Spleen (tissue), 11 donors: ENCODE data around the gene TESMIN. TPM values are rescaled to one million over a fixed set of nuclear protein-coding genes. Genes with fewer than 3 reads are reported as not detected.

Experiments
- DNase-seq: peaks from one replicate; pipeline ENCODE4 v3.0.0-alpha.2; 2020
- H3K27ac ChIP-seq, 8 donors: fragments of 200-600 bp; sonication (generic) in 7 of 8; 1 replicate in 4 of 8; 2 replicates in 4 of 8; pipeline versions ENCODE4 v1.5.0 to v1.8.0; 2016 to 2021; ENCODE audit warnings: inconsistent platforms in 4 of 8, mild to moderate bottlenecking in 4 of 8, moderate library complexity in 1 of 8
- H3K27me3 ChIP-seq, 7 donors: fragments of 200-600 bp; sonication (generic) in 6 of 7; replicated peaks in 1 of 7; 1 replicate in 4 of 7; 2 replicates in 3 of 7; pipeline versions ENCODE4 v1.5.0 to v1.8.0; 2016 to 2021; ENCODE audit warnings: inconsistent platforms in 3 of 7, mild to moderate bottlenecking in 1 of 7
- H3K36me3 ChIP-seq, 6 donors: fragments of 200-600 bp; sonication (generic) in 5 of 6; 1 replicate in 4 of 6; 2 replicates in 2 of 6; pipeline versions ENCODE4 v1.5.0 to v1.8.0; 2016 to 2021; ENCODE audit warnings: inconsistent platforms in 2 of 6
- H3K4me1 ChIP-seq, 6 donors: fragments of 200-600 bp; sonication (generic) in 5 of 6; 1 replicate in 3 of 6; 2 replicates in 3 of 6; pipeline versions ENCODE4 v1.5.0 to v1.8.0; 2016 to 2021; ENCODE audit warnings: inconsistent platforms in 3 of 6
- H3K4me3 ChIP-seq, 8 donors: fragments of 200-600 bp; sonication (generic) in 7 of 8; 1 replicate in 4 of 8; 2 replicates in 4 of 8; pipeline versions ENCODE4 v1.5.0 to v1.8.0; 2016 to 2021; ENCODE audit warnings: inconsistent platforms in 4 of 8, mild to moderate bottlenecking in 4 of 8, moderate library complexity in 2 of 8
- H3K9me3 ChIP-seq, 8 donors: fragments of 200-600 bp; sonication (generic) in 7 of 8; 1 replicate in 4 of 8; 2 replicates in 4 of 8; pipeline versions ENCODE4 v1.5.0 to v1.8.0; 2016 to 2021; ENCODE audit warnings: inconsistent platforms in 4 of 8
- CTCF ChIP-seq, 11 experiments: fragments of 200-600 bp in 7 of 11; fragments of 450-650 bp in 4 of 11; sonication (generic) in 4 of 11; IDR thresholded peaks in 8 of 11; conservative IDR thresholded peaks in 3 of 11; 1 replicate in 7 of 11; 2 replicates in 4 of 11; pipeline versions ENCODE4 v1.4.0 to v1.8.0; 2016 to 2021; ENCODE audit warnings: antibody characterized with exemption in 11 of 11, inconsistent platforms in 4 of 11, mild to moderate bottlenecking in 1 of 11
- POLR2A ChIP-seq, 3 donors: fragments of 450-650 bp; IDR thresholded peaks; one replicate each; pipeline ENCODE4 v1.5.1; 2017; ENCODE audit warnings: antibody characterized with exemption in 3 of 3, mild to moderate bottlenecking in 1 of 3
- POLR2AphosphoS5 ChIP-seq, 3 donors: sonication (generic); formaldehyde crosslinking; IDR thresholded peaks; one replicate each; pipeline ENCODE4 v1.5.1; 2017; ENCODE audit warnings: antibody characterized with exemption in 3 of 3
- WGBS, 5 donors: extraction: QIAGEN DNeasy Blood & Tissue Kit in 3 of 5; methylation state at CpG; one replicate each; pipeline versions ENCODE4 v1.1.5 to v1.1.7; 2013 to 2018; 5-methylcytosine and 5-hydroxymethylcytosine counted together
- intact Hi-C: fragments of 100-400 bp; cut with DNase I; formaldehyde crosslinking; loops from one replicate; pipeline ENCODE4 v1.15.0; 2023; ENCODE audit warnings: low total_unique reads
- polyA plus RNA-seq, 3 donors: library from polyadenylated mRNA; stranded (reverse); fragments of 200-250 nt; gene quantifications; one replicate each; pipeline ENCODE4 v1.2.1, GENCODE V29; 2013
- total RNA-seq, 7 donors: library from RNA; depleted of rRNA in 3 of 7; stranded (reverse); fragments of >200 nt in 3 of 7; fragmentation: NEBNext Ultra II Directional in 4 of 7; extraction: Animal tissue kit (Norgen Biotek cat#: 25700) in 4 of 7; gene quantifications; one replicate each; pipeline versions ENCODE4 v1.1.0 to v1.2.1, GENCODE V29; 2016 to 2021
- donor health status: healthy with polysubstance abuse.
- donor health status: DM: no; HTN: no; CAD: no; lungs with moderate emphysema.
- donor health status: DM: no; HTN: no; CAD: no.
- donor health status: Bipolar disorder and iron deficiency.
- donor health status: healthy.
- donor health status: DM: no; HTN: no; CAD: no.
- donor health status: DM: yes; HTN: yes; CAD: no.

The TESMIN gene
- total and polyA plus RNA-seq, 10 donors = 0.70 to 8.4 (median 4.4) TPM

- Histone ChIP-seq H3K36me3 (no peaks in the 10 kb centered on the region), H3K27ac (no peak overlapping the region), H3K4me1 (no peaks in the 10 kb centered on the region), H3K27me3 (peaks cover 0 to 40% (median 0%) of the 10 kb centered on the region in 7 donors), H3K9me3 (peaks cover 0 to 10% (median 4%) of the 10 kb centered on the region in 8 donors), H3K4me3 (no peak overlapping the region)
- peak; percentile 54 for DNase-seq
- 67 to 80% (median 72%) methylated on average over 20 to 22 of the region's 22 CpGs for WGBS, 5 donors
- intact Hi-C loops = no loop called here
- TF ChIP-seq POLR2AphosphoS5 (IDR thresholded peaks at IDR 0.05) (peak; percentile 12 to 17 (median 13)), CTCF (IDR thresholded peaks at IDR 0.05 in 8 of 11, conservative IDR thresholded peaks at IDR 0.05 in 3 of 11) (no peak)
Observed at GRCh38 chr11:68659158-68659921, 92.0 kb downstream of the TESMIN start.

- H3K36me3 ChIP-seq = no peaks in the 10 kb centered on the region
- DNase-seq = no peak
Observed at GRCh38 chr11:68658661-68659060, 92.7 kb downstream of the TESMIN start.

GRCh38 chr11:68658097-68658496 lies 93.2 kb downstream of the TESMIN start:
- Histone ChIP-seq H3K27me3 (peaks cover 0 to 40% (median 0%) of the 10 kb centered on the region in 7 donors), H3K36me3 (no peaks in the 10 kb centered on the region), H3K4me3 (no peak overlapping the region), H3K9me3 (peaks cover 0 to 10% (median 4%) of the 10 kb centered on the region in 8 donors), H3K27ac (no peak overlapping the region), H3K4me1 (no peaks in the 10 kb centered on the region)
- 90 to 96% (median 93%) methylated on average over 8 of the region's 8 CpGs for WGBS, 5 donors
- DNase-seq = no peak
- TF ChIP-seq CTCF (IDR thresholded peaks at IDR 0.05 in 8 of 11, conservative IDR thresholded peaks at IDR 0.05 in 3 of 11) (no peak), POLR2AphosphoS5 (IDR thresholded peaks at IDR 0.05) (no peak), POLR2A (IDR thresholded peaks at IDR 0.05) (no peak)
- intact Hi-C loops = no loop called here

More at GRCh38 chr11:68658661-68659060, 92.7 kb downstream of the TESMIN start:
- Histone ChIP-seq H3K9me3 (peaks cover 0 to 10% (median 4%) of the 10 kb centered on the region in 8 donors), H3K27me3 (peaks cover 0 to 40% (median 0%) of the 10 kb centered on the region in 7 donors), H3K4me1 (no peaks in the 10 kb centered on the region), H3K4me3 (no peak overlapping the region), H3K27ac (no peak overlapping the region)
- intact Hi-C loops = no loop called here
- TF ChIP-seq POLR2A (IDR thresholded peaks at IDR 0.05) = no peak
- TF ChIP-seq POLR2AphosphoS5 (IDR thresholded peaks at IDR 0.05) = no peak
- TF ChIP-seq CTCF (IDR thresholded peaks at IDR 0.05 in 8 of 11, conservative IDR thresholded peaks at IDR 0.05 in 3 of 11) = no peak
- 88 to 95% (median 89%) methylated on average over 13 of the region's 13 CpGs for WGBS, 5 donors

Other genes starting within 250 kb of the TESMIN start
- not detected for gene GAL, start 67.0 kb downstream of the TESMIN start, total RNA-seq
- gene GAL, start 67.0 kb downstream of the TESMIN start, polyA plus RNA-seq = not detected
- gene CPT1A, start 90.4 kb upstream of the TESMIN start, total RNA-seq = 100 to 1,000 TPM in 1 of 7 donors, 10 to 100 TPM in 6; 43.3 to 118 (median 73.1) TPM
- gene CPT1A, start 90.4 kb upstream of the TESMIN start, polyA plus RNA-seq = 10 to 100 TPM in 2 of 3 donors, 1 to 10 TPM in 1; 6.7 to 18.0 (median 11.0) TPM
- gene MRPL21, start 152.3 kb upstream of the TESMIN start, total RNA-seq = 10 to 100 TPM; 11.2 to 37.4 (median 32.9) TPM
- gene MRPL21, start 152.3 kb upstream of the TESMIN start, polyA plus RNA-seq = 10 to 100 TPM; 50.5 to 81.0 (median 62.2) TPM
- gene IGHMBP2, start 152.4 kb upstream of the TESMIN start, total RNA-seq = 10 to 100 TPM; 15.6 to 31.6 (median 25.3) TPM
- 10 to 100 TPM in 2 of 3 donors, 1 to 10 TPM in 1; 8.2 to 24.1 (median 21.7) TPM for gene IGHMBP2, start 152.4 kb upstream of the TESMIN start, polyA plus RNA-seq
- gene MRGPRD, start 229.5 kb upstream of the TESMIN start, total RNA-seq = not detected
- gene MRGPRD, start 229.5 kb upstream of the TESMIN start, polyA plus RNA-seq = not detected